Measurements from ENCODE around the gene DNAJB4.
A peak's percentile ranks its signal among the peaks of the same experiment; 100 is the strongest.
"Not testable (repeated sequence)": the region's sequence is repeated elsewhere in the genome, so short reads cannot be mapped to it uniquely, and the experiment has no call there.

DNAJB4 gene

DNA sequence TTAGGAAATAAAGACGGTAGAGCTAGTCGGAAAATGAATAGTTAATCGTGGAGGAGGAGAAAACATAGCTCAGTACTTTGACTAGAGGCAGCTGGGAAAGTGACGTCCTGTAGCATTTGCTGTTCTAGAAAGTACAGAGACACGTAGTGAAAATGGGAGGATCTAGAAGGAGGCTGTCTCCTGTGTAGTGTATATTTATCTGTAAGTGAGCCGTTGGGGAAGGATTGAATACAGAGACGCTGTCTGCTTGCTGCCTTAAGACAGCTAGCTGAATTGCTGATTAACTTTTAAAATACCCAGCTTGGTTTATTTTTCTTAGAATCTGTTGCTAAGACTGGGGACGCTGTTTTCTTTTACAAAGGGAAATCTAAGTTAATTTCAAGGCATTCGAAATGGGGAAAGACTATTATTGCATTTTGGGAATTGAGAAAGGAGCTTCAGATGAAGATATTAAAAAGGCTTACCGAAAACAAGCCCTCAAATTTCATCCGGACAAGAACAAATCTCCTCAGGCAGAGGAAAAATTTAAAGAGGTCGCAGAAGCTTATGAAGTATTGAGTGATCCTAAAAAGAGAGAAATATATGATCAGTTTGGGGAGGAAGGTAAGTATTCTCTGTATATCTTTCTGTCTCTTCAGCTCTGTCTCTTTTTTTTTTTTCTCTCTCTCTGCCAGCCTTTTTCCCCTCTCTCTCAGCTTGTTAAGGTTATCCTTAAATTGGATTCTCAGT is at the start of gene DNAJB4:
DNAJB4 (plus strand) TSS at position 221 of the 729 bp plus-strand sequence; CDS start at position 393, 172 bp downstream.
- peak; percentile 12 to 62 for DNase-seq

DNA sequence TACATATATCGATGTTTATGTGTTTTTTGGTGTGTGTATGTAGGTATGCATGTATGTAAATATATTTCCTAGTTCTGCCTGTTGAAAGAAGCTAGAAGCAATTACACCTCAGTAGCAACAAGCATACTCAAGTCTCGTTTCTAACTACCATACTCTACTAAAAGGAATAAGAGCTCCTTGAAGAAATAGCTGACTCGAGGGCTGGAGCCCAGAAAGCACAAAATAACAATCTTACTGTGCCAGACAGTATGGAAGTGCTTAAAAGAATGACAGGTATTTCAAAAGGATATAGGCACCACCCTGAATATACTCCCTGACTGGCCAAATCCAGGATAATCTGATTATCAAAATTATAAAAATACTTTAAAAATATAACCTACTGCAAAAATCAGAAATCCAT is 49.0 kb upstream of the DNAJB4 start:
- DNase-seq: no peak

DNA sequence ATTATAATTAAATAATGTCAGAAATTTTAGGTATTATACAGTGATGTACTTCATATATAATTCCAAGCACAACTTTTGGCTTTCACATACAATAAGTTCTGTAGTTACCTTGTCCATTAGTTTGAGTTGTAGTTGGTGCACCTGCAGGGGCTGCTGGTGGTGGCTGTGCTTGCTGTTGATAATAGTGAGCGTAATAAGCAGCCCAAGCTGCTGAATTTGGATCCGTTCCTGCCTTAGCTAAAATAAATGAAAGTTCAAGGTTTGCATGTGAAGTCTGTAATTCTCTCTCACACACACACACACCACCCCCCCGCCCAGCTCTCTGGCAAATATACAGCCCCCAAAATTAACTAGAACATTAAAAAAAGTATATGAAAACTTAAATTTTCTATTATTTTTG is 48.3 kb upstream of the DNAJB4 start:
- no peak for DNase-seq

DNA sequence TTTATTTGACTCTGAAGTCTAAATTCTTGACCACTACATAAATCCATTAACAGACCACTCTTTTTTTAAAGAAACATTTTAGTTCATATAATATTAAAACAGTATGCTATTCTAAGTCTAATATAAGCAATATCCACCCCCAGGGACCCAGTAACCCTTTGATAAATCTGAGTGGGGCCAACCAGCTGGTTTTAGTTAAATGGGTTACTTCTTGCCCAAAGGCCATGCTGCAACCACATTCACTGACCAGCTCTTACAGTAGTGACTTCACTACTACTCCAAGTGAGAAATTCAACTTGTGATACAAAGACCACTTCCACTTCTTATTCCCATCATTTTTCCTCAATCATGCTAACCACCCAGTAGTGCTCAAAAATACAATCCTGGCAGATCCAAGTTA is 46.3 kb upstream of the DNAJB4 start:
- no peak for DNase-seq

DNA sequence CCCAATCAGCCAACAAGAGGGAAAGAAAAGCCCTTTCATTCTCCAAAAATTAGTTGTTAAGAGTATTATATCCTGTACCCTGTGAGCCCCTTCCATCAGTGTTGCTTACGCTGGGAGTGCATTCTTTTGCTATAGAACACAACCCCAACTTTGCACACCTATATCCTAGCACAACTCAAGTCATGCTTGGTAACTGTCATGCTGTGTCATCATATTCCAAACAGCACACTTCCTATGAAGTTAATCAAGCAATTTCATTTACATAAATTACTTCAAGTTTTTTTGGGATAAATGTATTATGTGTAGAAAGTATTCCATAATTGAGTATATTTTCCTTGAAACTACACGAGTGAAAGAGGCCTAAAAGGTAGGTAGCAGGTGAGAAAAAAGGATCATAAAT is 45.9 kb upstream of the DNAJB4 start:
- no peak for DNase-seq

DNA sequence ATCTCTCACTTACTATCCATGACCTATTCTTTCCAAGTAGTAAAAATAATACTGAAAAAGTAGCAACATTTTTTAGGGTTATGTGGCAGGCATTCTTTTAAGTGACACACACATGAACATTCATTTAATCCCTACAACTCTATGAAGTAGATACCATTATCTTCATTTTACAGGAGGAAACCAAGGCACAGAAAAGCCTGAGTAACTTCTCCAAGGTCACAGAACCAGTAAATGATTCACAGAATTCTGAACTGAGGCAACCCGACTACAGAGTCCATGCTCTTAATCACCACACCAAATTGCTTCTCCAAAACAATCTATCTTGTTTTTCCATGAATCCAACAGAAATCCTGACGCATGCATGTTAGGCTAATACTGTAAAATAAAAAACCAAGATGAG is 43.3 kb upstream of the DNAJB4 start:
- DNase-seq: no peak

DNA sequence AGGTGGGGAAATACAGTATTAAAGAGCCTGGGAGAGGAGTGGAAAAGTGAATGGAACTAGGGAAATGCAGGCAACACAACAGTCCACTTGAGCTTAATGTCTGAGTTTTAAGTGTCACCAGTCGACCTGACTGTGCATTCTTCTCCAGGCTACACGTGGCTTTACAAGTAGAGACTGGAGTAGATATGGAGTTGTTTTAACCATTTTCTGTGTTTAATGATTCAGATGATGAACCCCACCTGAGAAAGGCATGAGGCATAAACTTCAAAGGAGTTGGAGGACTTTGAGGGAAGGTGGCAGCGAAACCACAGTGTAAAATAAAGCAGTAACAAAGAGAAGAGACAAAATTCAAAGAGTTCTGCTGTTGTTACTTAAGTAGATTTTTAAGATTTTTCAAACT is 38.4 kb upstream of the DNAJB4 start:
- no peak for DNase-seq

DNA sequence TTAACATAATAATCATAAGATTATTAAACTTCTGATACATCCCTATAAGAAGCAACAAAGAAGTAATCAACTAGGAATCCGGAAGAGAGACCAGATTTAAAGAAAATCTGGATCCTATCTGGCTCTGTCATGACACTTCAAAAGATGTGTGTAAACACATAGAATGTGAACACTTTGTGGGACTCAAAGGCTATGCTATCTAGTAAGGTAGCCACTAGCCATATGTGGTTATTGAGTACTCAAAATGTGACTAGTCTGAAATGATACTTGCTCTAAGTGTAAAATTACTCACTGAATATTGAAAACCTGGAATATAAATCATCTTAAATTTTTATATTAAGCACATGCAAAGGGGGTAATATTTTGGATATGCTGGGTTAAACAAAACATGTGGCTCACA is 34.5 kb upstream of the DNAJB4 start:
- DNase-seq: no peak

DNA sequence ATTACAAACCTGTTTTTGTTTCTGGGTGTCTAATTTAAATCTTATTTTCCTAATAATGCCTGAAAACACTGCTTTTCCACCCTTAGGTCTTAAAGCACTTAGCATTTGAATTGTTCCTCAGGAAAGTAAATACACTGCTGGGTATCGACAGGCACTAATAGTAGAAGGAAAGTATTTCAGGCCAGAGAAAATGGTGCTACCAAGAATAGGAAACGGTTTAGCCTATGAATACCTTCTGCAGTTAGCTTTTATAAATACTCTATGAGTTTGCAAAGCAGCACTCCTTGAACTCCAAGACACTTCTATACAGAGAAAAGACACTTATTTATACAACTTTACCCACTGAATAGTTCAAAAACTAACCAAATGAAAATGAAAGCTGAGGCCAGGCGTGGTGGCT is 32.7 kb upstream of the DNAJB4 start:
- DNase-seq: no peak

DNA sequence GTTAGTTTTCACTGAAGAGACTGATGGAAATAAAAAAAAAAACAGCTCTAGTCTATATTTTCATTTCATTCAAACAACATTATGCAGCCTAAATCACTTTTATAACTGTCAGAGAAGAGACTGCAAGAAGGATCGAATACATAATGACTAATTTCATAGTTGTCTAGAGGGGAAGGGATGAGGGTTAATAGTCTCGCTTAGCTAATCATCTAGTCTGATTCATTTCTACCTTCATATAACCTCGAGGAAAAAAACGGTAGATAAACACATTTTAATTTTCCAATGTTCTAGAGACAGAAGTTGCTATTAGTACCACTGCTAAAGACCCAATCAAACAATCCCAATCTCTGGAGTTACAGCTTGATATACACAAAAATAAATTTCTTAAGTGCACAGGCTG is 29.4 kb upstream of the DNAJB4 start:
- DNase-seq: no peak

DNA sequence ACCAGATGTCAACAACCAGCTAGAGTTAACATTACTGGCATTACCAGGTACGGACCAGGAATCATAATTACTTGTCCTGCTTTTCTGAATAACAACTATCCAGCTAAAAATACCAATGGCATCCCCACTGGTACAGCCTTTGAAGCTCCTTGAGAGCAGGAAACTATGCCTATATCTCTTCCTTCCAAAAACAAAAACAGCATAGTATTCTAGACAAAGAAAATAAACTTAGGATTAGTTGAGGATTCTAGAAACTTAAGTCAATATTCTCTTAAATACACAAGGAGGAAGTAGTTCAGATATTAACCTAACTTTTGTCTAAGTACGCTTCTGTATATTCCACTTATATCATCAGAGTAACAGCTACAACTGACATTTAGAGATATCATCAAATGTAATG is 28.8 kb upstream of the DNAJB4 start:
- DNase-seq: no peak

DNA sequence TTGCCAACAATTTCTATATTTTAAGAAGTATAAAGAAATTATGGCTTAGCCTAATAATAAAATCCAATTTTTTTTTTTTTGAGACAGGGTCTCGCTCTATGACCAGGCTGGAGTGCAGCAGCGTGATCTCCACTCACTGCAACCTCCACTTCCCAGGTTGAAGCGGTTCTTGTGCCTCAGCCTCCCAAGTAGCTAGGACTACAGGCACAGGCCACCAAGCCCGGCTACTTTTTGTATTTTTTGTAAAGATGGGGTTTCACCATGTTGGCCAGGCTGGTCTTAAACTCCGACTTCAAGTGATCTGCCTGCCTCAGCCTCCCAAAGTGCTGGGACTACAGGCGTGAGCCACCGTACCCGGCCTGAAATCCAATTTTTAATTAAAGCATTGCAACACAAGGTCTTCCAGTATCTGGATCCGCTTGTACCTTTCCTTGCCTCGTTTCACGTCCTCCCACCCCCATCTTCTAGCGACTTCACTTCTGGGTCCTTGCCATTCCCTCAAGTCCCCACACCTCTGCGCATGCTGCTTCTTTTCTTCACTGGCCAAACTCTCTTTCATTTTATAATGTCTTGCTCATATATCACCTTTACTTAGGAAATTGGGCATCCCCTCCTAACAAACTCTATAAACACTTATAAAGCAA is 28.2 kb upstream of the DNAJB4 start:
- DNase-seq: no peak

DNA sequence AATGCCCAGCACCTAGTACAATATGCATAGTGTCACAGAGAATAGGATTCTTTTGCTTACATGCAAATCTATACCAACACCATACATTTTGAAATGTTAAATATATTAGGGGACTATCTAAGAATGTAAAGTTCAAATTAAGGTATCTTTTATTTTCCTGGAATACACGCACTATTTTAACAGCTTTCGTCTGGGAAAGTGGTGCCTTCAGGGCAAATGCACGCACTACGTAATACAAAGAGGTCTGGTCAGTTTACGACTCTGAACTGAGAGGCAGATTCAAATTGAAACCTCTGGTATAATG is 26.8 kb upstream of the DNAJB4 start:
- DNase-seq: no peak

DNA sequence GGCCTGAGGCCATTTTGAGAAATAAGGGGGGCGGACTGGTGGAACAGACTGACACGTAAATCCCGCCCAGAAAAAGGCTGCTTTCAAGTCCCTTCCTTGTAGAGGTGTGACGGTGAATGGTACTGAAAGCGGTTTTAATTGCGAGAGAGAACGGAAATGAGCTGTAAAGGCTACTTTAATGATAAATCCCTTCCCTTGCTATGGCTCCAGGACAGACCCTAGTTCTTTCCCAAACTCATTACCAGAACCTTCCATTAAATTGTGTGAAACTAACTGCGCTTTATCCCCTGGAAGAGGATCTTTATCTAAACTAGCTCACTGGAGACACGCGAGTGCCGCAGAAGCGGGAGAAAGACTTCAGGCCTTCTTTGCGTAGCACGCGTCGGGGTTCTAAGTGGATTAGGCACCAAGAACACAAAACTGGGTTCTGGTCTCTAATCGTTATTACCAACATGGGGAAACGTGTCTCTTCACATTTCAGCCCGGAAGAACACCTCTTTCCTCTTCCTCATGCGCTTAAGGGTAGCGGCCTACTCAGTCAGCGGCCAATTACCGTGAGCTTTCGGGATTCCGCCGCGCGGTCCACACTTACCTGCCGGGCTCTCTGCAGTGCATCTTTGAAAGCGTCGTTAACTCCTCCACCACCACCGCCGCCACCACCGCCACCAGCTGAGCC is 26.3 kb upstream of the DNAJB4 start:
- peak; percentile 43 to 79 for DNase-seq

DNA sequence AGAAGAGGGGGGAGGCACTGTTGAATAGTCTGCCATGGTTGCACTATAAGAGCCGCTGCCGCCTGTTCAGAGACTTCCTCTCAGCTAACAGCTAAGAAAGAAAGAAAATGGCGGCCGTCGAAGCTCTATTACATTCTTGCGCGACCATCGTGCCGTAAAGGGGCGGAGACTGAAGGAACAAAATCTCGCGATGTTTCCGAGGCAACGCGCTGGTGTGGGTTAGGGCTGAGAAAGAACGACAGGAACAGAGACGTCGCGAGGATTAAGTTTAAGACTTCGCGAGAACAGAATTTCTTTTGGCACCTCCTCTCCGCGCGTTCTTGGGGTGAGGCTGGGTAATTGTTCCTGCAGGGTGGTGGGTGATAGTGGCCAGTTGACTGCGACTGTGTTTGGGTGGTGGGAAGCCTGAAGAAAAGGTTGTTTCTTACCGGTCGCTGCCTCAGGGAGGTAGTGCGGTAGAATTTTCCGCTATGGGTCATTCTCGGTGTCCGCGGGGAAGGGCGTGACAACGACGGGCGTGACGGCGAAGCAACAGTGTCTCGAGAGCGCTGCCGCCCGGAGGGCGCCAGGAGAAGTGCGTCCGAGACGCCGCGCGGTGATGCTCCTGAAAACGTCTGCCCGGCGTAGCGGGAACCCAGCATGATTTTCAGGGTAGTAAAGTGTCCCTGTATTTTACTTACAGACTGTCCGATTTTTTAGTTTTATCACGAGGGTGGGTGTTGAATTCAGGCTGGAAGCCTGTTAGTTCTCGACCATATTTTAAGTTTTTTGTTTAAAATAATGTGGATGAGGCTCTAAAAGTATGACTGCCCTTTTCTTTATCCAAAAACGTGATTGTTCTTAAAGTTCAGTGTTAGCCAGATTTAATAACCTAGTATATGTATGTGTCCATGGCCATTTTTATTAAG is 25.5 kb upstream of the DNAJB4 start, which contains the start of gene FUBP1:
FUBP1 (minus strand) TSS at position 104 of the 908 bp plus-strand sequence; CDS start at position 36, 68 bp downstream.
- DNase-seq: peak; percentile 86 to 96

DNA sequence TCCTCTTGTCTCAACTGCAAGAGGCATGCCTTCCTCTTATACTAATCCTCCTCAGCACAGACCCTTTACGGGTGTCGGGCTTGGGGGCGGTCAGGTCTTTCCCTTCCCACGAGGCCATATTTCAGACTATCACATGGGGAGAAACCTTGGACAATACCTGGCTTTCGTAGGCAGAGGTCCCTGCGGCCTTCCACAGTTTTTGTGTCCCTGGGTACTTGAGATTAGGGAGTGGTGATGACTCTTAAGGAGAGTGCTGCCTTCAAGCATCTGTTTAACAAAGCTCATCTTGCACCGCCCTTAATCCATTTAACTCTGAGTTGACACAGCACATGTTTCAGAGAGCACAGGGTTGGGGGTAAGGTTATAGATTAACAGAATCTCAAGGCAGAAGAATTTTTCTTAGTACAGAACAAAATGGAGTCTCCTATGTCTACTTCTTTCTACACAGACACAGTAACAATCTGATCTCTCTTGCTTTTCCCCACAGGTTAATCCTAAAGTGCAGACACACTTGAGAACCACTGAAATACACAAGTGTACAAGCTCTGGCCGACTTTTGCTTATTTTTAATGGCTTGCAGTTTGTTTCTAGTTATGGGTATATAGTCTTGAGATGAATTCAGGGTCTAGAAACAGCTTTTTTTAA is 21.3 kb upstream of the DNAJB4 start:
- DNase-seq: not testable (repeated sequence)

DNA sequence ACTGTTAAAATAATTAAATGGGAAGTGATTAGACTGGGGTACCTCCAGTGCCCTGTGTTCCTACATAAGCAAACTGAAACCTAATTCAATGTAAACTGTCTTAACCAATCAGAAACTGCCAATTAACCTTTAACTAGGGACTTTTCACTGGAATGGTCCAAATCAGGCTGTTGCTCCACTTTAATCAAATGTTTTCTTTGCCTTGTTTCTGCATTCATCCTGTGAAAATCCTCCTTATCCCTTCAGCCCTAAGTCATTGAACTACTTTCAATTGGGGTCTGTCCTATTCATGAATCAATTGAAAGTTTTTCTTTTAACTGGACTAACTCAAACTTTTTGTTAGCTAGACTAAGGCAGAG is 20.8 kb upstream of the DNAJB4 start:
- DNase-seq: no peak

DNA sequence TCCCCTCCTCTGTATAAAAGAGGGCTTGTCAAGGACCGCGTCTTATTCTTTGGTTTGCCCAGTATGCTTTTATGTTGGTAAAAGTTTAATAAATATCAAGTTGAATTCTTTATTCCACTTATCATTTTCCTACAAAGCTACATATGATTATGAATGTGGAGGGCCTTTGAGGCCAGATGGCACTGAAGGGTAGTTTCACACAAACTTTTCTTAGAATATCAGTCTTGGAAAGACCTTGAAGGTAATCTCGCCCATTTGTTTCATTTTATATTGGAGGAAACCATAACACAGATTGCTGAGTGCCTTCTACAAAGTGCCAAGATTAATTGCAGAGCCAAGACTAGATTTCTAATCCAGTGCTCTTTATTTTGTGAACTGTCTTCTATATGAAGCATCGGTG is 20.1 kb upstream of the DNAJB4 start:
- DNase-seq: no peak

DNA sequence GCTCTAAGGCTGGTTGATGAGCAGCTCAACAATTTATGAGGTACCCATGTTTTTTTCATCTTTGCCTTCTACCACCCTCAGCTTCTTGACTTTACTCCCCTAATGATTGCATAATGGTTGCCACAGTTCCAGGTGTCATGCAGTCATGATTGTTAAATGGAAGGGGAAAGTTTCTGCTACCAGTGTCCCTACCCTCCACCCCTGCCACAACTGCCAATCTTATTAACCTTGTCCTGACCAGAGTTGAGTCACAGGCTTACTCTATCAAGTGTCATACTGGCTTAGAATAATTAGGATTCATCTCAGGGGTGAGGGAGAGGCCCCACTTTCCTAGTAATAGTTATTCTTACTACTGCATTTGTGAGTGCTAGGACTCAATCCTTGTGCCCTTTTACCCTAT is 17.9 kb upstream of the DNAJB4 start:
- DNase-seq: no peak

DNA sequence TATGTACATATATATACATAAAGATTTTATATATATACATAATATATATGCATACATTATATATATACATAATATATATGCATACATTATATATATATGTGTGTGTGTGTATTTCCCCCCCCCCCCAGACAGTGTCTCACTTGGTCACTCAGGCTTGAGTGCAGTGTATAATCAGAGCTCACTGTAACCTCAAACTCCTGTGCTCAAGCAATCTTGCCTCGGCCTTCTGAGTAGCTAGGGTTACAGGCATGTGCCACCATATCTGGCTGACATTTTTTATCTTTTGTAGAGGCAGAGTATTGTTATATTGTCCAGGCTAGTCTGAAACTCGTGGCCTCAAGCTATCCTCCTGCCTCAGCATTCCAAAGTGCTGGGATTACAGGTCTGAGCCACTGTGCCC is 16.8 kb upstream of the DNAJB4 start:
- no peak for DNase-seq

DNA sequence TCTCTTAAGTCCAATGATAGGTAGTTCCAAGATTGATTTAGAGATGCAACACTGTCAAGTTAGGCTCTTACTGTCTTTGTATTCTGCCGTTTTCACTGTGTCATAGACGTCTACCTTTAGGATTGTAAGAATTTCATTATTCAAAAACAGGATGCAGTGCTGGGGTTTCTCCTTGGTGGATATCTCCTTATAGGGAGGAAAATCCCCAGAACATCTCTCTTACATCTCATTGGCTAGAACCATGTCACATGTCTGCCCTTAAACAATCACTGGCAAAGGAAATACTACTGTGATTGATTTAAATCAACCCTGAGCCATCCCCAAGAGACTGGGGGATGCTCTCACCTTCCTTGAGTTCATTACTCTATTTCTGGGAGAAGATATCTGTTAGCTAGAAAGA is 15.0 kb upstream of the DNAJB4 start:
- no peak for DNase-seq

DNA sequence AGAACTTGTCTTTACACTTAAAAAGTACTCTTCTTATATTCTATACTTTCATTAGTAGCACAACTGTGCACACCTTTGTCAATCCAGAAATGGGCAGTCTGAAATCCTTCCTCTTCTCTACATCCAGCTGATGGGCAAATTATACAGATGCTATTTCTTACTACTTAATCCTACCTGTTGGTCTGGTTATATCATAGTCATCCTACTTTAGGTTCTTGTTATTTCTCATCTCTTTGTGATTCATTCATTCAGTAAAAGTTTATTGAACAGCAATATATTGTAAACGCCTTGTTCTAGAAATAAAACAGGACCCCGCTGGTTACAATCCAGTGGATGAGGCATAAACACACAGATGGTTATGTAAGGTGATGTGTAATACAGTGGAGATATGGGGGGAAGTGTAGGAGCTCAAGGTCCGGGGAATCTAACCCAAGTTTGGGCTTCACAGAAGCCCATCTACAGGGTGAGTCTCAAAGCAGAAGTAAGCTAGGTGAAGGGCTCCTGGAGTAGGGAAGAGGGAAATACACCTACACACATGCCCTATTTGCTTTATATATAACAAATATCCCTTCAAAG is 14.0 kb upstream of the DNAJB4 start:
- no peak for DNase-seq
